Measurements from ENCODE around the gene FAIM2.
"Not testable (repeated sequence)": the region's sequence is repeated elsewhere in the genome, so short reads cannot be mapped to it uniquely, and the experiment has no call there.

FAIM2 gene

GRCh38 chr12:49882851-49883464 lies 20.7 kb downstream of the FAIM2 start:
- in situ Hi-C loops (cut with HindIII; ENCODE audit: low sequenced_read_pairs) = no loop called here

- in situ Hi-C loops (cut with HindIII; ENCODE audit: low sequenced_read_pairs) = no loop called here
Observed at GRCh38 chr12:49882248-49882850, 21.4 kb downstream of the FAIM2 start.

DNA sequence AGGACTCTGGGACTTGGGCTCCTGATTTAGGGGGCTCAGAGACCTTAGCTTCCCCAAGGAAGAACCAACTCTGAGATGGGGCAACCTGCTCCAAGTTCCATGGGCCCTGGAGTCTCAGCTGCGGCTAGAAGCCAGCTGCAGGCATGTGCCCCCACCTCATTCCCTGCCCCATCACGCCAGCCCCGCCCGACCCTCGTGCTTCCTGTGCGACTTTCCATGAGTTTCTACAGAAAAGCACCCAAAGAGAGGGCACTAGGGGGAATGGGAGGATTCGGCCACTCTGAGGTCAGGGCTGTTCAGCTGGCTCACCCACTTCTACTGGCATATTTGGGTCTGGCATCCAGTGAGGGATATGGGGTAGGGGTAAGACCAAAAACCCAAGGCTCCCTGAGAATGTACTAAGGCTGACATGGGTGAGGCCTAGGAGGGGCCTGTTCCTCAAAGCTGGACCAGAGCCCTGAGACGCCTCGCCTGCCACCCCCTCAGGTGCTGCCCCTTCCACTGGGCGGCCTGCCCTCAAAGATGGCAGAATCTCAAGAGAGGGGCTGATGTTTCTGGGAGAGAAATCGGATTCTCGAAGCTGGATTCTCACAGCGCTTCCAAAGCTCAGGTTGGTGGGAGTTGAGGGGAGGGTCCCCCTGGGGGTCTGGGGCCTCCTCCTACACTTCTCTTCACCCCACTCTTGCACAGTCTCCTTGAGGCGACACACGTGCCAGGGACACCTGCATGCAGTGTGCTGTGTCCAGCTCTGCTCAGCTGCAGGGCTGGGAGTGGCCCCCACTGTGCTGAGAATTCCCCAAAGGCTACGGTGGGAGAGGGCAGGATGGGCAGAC lies 22.1 kb downstream of the FAIM2 start:
- in situ Hi-C loops (cut with HindIII; ENCODE audit: low sequenced_read_pairs) = no loop called here

- in situ Hi-C loops (cut with HindIII; ENCODE audit: low sequenced_read_pairs) = no loop called here
Observed at GRCh38 chr12:49880756-49881414, 22.8 kb downstream of the FAIM2 start.

GRCh38 chr12:49879065-49879464 lies 24.6 kb downstream of the FAIM2 start:
- in situ Hi-C loops (cut with HindIII; ENCODE audit: low sequenced_read_pairs) = not testable (repeated sequence)

DNA sequence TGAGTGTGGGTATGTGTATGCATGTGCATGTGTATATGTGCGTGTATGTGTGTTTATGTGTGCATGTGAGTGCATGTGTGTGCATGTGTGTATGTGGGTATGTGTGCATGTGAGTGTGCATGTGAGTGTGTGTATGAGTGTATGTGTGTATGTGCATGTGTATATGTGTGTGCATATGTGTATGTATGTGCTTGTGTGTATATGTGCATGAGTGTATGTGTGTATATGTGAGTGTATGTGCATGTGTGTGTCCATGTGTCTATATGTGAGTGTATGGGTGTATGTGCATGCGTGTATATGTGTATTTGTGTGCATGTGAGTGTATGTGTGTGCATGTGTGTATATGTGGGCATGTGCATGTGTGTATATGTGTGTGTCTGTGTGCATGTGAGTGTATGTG lies 25.7 kb downstream of the FAIM2 start:
- in situ Hi-C loops (cut with HindIII; ENCODE audit: low sequenced_read_pairs) = no loop called here

- in situ Hi-C loops (cut with HindIII; ENCODE audit: low sequenced_read_pairs) = no loop called here
Observed at GRCh38 chr12:49877066-49877465, 26.6 kb downstream of the FAIM2 start.

GRCh38 chr12:49876070-49876469 lies 27.6 kb downstream of the FAIM2 start:
- in situ Hi-C loops (cut with HindIII; ENCODE audit: low sequenced_read_pairs) = no loop called here

GRCh38 chr12:49875115-49875720 lies 28.5 kb downstream of the FAIM2 start:
- in situ Hi-C loops (cut with HindIII; ENCODE audit: low sequenced_read_pairs) = no loop called here

GRCh38 chr12:49874142-49874897 lies 29.4 kb downstream of the FAIM2 start:
- in situ Hi-C loops (cut with HindIII; ENCODE audit: low sequenced_read_pairs) = no loop called here

DNA sequence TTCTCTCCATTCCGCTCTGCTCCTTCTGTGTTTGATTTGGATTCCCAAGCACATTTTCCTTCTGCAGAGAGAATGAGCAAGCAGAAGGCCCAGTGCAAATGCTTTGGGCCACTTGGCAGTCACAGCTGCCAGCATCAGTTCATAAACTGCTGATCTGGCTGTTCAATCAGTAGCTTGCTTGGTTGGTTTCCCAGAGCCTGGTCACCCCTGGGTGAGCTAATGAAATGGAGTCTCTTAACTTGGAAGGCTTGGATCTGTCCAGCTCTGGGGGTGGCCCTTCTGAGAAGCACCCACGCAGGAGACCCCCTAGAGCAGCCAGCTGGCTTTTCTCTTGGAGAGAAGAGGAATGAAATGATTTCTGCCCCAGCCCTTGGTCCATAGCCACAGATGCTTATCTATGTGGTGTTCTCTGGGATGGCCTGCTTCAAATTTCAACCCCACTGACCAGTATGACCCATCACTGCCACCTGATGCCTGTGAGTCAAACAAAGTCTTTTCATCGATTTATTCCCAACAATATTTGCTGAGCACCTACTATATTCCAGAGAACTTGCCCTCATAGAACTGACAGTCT lies 30.3 kb downstream of the FAIM2 start:
- in situ Hi-C loops (cut with HindIII; ENCODE audit: low sequenced_read_pairs) = no loop called here

GRCh38 chr12:49872781-49873181 lies 30.9 kb downstream of the FAIM2 start:
- in situ Hi-C loops (cut with HindIII; ENCODE audit: low sequenced_read_pairs) = no loop called here

DNA sequence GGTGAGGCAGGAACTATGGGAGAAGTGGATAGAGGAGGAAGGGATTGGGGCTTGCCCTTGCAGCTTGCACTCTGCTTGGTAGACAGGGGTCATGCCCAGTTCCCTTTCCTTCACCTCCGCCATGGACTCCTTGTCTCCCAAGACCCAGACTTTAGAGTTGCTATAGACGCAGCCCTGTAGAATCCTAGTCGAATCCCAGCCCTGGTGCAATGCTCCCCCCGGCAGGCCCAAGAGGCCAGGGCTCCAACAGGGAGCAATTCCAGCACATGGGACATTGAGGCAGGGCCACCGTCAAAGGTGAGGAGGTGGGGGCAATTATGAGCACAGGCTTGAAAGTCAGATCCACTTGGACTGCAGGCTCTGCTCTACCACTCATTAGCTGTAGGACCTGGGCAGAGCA lies 31.3 kb downstream of the FAIM2 start:
- in situ Hi-C loops (cut with HindIII; ENCODE audit: low sequenced_read_pairs) = no loop called here

DNA sequence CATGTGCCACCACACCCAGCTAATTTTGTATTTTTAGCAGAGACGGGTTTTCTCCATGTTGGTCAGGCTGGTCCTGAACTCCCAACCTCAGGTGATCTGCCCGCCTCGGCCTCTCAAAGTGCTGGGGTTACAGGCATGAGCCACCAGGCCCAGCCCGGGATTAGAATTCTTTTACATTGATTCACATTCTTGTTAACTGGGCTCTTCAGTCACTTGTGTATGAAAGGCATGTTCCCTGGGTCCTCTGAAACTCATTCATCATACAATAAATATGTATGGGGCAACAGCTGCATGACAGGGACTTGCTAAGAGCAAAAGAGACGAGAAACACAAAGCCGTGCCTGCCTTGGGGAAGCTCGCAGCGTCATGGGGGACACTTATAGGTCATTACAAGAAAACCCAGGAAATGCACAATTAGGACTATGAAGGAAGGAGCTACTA lies 31.9 kb downstream of the FAIM2 start:
- in situ Hi-C loops (cut with HindIII; ENCODE audit: low sequenced_read_pairs) = not testable (repeated sequence)

DNA sequence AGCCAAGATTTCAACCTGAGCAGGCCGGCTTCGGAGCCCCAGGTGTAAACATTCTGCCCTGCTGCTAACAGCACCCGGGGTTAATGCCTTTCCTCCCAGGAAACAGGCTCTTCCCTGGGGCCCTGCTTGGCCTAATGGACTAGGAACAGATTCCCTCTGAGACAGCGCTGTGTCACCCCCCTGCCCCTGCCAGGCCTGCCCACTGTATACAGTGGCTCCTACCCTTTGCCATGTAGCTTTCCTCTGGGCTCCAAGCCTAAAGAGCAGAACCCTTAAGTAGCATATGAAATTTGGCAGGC lies 32.5 kb downstream of the FAIM2 start:
- in situ Hi-C loops (cut with HindIII; ENCODE audit: low sequenced_read_pairs) = no loop called here

DNA sequence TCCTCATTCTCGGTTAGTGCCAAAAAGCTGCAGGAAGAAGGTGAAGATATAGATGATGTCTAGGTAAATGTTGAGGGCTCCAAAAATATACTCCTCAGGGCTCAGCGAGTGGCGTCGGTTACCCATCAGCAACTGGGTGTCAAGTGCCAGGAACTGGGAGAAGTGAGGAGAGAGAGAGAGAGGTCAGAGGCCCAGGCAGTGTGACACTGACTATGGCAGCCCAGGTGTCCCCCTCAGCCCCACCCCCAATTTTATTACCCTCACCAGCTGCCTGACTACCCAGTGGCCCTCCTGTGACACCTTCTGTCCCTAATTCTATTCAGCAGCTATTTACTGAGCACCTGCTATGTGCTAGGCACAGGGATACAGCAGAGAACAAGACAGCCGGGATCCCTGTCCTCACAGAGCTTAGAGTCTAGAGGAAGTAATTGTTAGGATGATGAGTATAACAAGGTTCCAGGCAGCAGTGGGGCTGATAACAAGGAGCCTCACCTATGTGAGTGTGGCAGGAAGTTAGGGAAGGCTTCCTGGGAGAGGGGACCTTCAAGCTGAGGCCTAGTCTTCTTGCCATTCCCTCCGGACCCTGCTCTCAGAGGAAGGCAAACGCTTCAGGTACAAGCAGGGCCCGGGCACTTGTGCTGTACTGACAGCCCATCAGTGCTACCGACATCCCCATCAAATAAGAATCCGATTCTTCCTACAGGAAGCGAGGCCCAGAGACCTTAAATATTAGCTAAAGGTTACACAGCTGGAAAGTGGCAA lies 33.0 kb downstream of the FAIM2 start:
- in situ Hi-C loops (cut with HindIII; ENCODE audit: low sequenced_read_pairs) = no loop called here

GRCh38 chr12:49869816-49870500 lies 33.7 kb downstream of the FAIM2 start:
- in situ Hi-C loops (cut with HindIII; ENCODE audit: low sequenced_read_pairs) = no loop called here

- in situ Hi-C loops (cut with HindIII; ENCODE audit: low sequenced_read_pairs) = no loop called here
Observed at GRCh38 chr12:49868952-49869815, 34.5 kb downstream of the FAIM2 start.

Data from DLD1 (cell line).